ENCODE data around the gene THSD7A. TPM values are rescaled to one million over a fixed set of nuclear protein-coding genes. Genes with fewer than 3 reads are reported as not detected.

THSD7A gene
- total RNA-seq, 1 experiment from 2014 or later: 5.9 TPM

DNA sequence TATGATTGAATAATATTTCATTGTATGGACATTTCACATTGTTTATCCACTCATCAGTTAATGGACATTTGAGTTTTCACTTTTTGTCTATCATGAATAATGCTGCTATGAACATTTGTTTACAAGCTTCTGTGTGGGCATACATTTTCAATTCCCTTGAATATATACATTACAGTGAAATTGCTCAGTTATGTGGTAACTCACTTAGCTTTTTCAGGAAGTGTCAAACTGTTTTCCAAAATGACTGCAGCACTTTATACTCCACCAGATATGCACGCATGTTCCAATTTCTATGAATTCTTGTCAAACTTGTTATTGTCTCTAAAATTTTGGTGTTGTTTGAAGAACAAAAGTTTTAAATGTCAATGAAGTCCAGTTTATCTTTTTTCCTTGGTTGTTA, 401.2 kb downstream of the THSD7A start:
- H3K27me3 Mint-ChIP-seq (ENCODE audit: unreplicated experiment): no peaks in the 10 kb centered on the region
- no peak for DNase-seq
- peaks cover 3% of the 10 kb centered on the region for H3K9me3 Mint-ChIP-seq (ENCODE audit: low read depth, unreplicated experiment)
- intact Hi-C loops (cut with micrococcal nuclease; ENCODE audit: unreplicated experiment): no loop called here
- TF ChIP-seq, protein P1, sequence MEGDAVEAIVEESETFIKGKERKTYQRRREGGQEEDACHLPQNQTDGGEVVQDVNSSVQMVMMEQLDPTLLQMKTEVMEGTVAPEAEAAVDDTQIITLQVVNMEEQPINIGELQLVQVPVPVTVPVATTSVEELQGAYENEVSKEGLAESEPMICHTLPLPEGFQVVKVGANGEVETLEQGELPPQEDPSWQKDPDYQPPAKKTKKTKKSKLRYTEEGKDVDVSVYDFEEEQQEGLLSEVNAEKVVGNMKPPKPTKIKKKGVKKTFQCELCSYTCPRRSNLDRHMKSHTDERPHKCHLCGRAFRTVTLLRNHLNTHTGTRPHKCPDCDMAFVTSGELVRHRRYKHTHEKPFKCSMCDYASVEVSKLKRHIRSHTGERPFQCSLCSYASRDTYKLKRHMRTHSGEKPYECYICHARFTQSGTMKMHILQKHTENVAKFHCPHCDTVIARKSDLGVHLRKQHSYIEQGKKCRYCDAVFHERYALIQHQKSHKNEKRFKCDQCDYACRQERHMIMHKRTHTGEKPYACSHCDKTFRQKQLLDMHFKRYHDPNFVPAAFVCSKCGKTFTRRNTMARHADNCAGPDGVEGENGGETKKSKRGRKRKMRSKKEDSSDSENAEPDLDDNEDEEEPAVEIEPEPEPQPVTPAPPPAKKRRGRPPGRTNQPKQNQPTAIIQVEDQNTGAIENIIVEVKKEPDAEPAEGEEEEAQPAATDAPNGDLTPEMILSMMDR (IDR thresholded peaks at IDR 0.05; ENCODE audit: unreplicated experiment): no peak
- H3K4me3 Mint-ChIP-seq (ENCODE audit: low read depth, unreplicated experiment): no peak overlapping the region
- H3K27ac Mint-ChIP-seq (ENCODE audit: unreplicated experiment): no peak overlapping the region
- H3K4me1 Mint-ChIP-seq (ENCODE audit: low read depth, unreplicated experiment): no peaks in the 10 kb centered on the region
- no TSS peak for BruUV-seq (replicated peaks)
- no peaks in the 10 kb centered on the region for H3K36me3 Mint-ChIP-seq (ENCODE audit: insufficient read depth, unreplicated experiment)
- CTCF ChIA-PET: no interaction called here

DNA sequence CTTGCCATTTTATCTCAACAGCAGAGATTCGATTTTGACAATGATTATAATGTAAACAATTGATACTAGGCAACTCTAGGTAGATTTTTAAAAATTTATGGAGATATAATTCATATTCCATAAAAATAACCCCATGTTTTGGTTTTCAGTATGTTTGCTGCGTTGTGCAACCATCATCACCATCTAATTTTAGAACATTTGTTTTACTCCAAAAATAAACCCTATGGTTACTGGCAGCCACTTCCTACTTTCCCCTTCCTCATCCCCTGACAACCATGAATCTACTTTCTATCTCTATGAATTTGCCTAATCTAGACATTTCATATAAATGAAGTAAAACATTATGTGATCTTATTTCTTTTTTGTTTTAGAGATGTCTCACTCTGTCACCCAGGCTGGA, 401.9 kb downstream of the THSD7A start:
- Mint-ChIP-seq H3K27me3 (ENCODE audit: unreplicated experiment) (no peaks in the 10 kb centered on the region), H3K36me3 (ENCODE audit: insufficient read depth, unreplicated experiment) (no peaks in the 10 kb centered on the region), H3K27ac (ENCODE audit: unreplicated experiment) (no peak overlapping the region), H3K4me1 (ENCODE audit: low read depth, unreplicated experiment) (no peaks in the 10 kb centered on the region), H3K4me3 (ENCODE audit: low read depth, unreplicated experiment) (no peak overlapping the region), H3K9me3 (ENCODE audit: low read depth, unreplicated experiment) (peaks cover under 1% of the 10 kb centered on the region)
- BruUV-seq (replicated peaks): no TSS peak
- DNase-seq: no peak
- TF ChIP-seq, protein P1 (IDR thresholded peaks at IDR 0.05; ENCODE audit: unreplicated experiment): no peak
- intact Hi-C loops (cut with micrococcal nuclease; ENCODE audit: unreplicated experiment): no loop called here
- CTCF ChIA-PET: no interaction called here

DNA sequence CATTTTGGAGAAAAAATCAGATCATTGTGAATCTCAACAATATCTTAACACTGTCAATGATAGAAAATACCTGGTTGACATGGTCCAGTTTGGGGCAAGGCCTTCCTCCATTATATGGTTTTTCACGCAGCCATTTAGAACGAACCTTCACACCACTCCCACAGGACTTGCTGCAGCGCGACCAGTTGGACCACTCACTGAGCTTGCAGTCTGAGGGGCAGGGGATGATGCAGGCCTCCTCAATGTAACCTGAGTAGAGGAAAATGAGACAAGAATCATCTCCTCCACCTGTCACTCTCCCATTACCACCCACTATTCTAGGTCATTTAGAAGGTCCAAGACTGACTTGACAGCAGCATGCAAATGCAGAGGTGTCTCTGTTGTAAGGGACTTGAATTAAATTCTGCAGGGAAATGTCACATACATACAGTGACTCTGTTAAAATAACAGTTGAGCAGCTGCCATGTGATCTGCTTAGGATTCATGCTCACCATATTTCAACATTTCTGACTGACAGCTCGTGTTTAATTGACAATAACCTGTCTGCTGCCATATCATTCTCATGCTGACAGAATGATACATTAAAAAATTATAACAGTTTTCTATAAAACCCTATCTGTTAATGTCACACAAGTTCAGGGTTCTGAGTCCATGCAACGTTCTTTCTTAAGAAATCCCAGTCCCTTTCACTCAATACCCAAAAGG, 403.0 kb downstream of the THSD7A start:
- no peak for DNase-seq
- intact Hi-C loops (cut with micrococcal nuclease; ENCODE audit: unreplicated experiment): loop anchor here (10.0 kb wide), 1 partner anchor 816 kb away; no protein-coding TSS in a partner anchor

DNA sequence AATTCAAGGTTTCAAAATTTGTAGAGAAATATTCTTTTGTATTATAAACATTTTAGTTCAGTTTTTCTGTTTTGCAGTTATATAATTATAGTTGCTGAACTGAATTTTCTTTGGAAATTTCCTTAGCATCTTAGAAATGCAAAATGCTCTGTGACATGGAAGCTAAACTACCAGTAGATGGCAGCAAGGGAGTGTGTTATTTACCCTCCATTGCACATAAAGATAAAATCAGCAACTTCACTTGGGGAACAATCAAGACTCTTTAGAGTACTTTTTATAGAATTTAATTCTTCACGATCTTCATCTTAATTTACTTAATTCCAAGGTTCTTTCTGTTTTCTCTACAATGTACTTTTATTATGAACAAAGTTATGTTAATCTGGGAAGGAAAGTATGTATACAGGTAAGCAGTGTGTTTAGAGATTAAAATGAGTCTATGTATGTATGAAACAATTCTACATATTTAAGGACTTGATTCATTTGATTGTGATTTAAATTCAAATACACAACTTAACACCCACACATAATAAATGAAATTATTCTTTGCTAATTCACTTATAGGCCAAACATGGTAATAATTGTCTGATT, 404.2 kb downstream of the THSD7A start:
- intact Hi-C loops (cut with micrococcal nuclease; ENCODE audit: unreplicated experiment): loop anchor here (1.0 to 10.0 kb wide), 5 partner anchors 130 to 895 kb away; no protein-coding TSS in a partner anchor
- no TSS peak for BruUV-seq (replicated peaks)
- CTCF ChIA-PET: interaction anchor here (1.3 kb wide), 1 partner anchor 403 kb away, joined by 3 read pairs; no protein-coding TSS in a partner anchor
- Mint-ChIP-seq H3K27me3 (ENCODE audit: unreplicated experiment) (no peaks in the 10 kb centered on the region), H3K36me3 (ENCODE audit: insufficient read depth, unreplicated experiment) (no peaks in the 10 kb centered on the region), H3K9me3 (ENCODE audit: low read depth, unreplicated experiment) (no peaks in the 10 kb centered on the region), H3K4me1 (ENCODE audit: low read depth, unreplicated experiment) (no peaks in the 10 kb centered on the region), H3K27ac (ENCODE audit: unreplicated experiment) (no peak overlapping the region), H3K4me3 (ENCODE audit: low read depth, unreplicated experiment) (no peak overlapping the region)
- DNase-seq: peak; percentile 30
- TF ChIP-seq, protein P1 (IDR thresholded peaks at IDR 0.05; ENCODE audit: unreplicated experiment): peak; percentile 65

More for the DNA sequence above, 403.0 kb downstream of the THSD7A start:
- Mint-ChIP-seq H3K27ac (ENCODE audit: unreplicated experiment) (no peak overlapping the region), H3K27me3 (ENCODE audit: unreplicated experiment) (no peaks in the 10 kb centered on the region), H3K4me3 (ENCODE audit: low read depth, unreplicated experiment) (no peak overlapping the region), H3K4me1 (ENCODE audit: low read depth, unreplicated experiment) (no peaks in the 10 kb centered on the region), H3K9me3 (ENCODE audit: low read depth, unreplicated experiment) (no peaks in the 10 kb centered on the region), H3K36me3 (ENCODE audit: insufficient read depth, unreplicated experiment) (no peaks in the 10 kb centered on the region)
- TF ChIP-seq, protein P1 (IDR thresholded peaks at IDR 0.05; ENCODE audit: unreplicated experiment): no peak
- CTCF ChIA-PET: no interaction called here
- BruUV-seq (replicated peaks): no TSS peak

Data from Calu3 (cell line).